HCT116 (cell line): ENCODE results near the gene THEMIS2.

ENCODE experiments used
- CEBPB ChIP-seq: IDR thresholded peaks from 2 replicates; pipeline ENCODE4 v1.6.1; 2012; ENCODE audit warnings: low read depth
- EZH2 ChIP-seq: fragments of 200-600 bp; sonication (generic); IDR thresholded peaks from 2 replicates; pipeline ENCODE4 v1.6.1; 2017; ENCODE audit warnings: antibody characterized with exemption, mixed run types
- POLR2AphosphoS5 ChIP-seq: IDR thresholded peaks from 2 replicates; pipeline ENCODE4 v1.6.1; 2011; ENCODE audit warnings: mild to moderate bottlenecking, low read depth, low read length, moderate library complexity
- RAD21 ChIP-seq: IDR thresholded peaks from 2 replicates; pipeline ENCODE4 v1.6.1; 2012; ENCODE audit warnings: low read depth, mild to moderate bottlenecking
- ZFX ChIP-seq: fragments of 450-650 bp; IDR thresholded peaks from 2 replicates; pipeline ENCODE4 v1.6.1; 2017
- TF ChIP-seq, protein P1 (sequence below), 3 experiments: fragments of 200-600 bp in 1 of 3; sonication (generic) in 1 of 3; IDR thresholded peaks in 2 of 3; conservative IDR thresholded peaks in 1 of 3; 2 replicates each; pipeline ENCODE4 v1.5.1; 2012 to 2017; ENCODE audit warnings: low read depth in 2 of 3, low read length in 2 of 3, antibody characterized with exemption in 1 of 3, borderline replicate concordance in 1 of 3, control low read depth in 1 of 3, mild to moderate bottlenecking in 1 of 3, mixed read lengths in 1 of 3, mixed run types in 1 of 3, moderate library complexity in 1 of 3; ENCODE audit not compliant: insufficient read depth in 1 of 3
- TF ChIP-seq, protein P2 (sequence below): IDR thresholded peaks from 2 replicates; pipeline ENCODE4 v1.6.1; 2012; ENCODE audit warnings: low read depth
- TF ChIP-seq, protein P3 (sequence below): IDR thresholded peaks from 2 replicates; pipeline ENCODE4 v1.6.1; 2012

DNA sequence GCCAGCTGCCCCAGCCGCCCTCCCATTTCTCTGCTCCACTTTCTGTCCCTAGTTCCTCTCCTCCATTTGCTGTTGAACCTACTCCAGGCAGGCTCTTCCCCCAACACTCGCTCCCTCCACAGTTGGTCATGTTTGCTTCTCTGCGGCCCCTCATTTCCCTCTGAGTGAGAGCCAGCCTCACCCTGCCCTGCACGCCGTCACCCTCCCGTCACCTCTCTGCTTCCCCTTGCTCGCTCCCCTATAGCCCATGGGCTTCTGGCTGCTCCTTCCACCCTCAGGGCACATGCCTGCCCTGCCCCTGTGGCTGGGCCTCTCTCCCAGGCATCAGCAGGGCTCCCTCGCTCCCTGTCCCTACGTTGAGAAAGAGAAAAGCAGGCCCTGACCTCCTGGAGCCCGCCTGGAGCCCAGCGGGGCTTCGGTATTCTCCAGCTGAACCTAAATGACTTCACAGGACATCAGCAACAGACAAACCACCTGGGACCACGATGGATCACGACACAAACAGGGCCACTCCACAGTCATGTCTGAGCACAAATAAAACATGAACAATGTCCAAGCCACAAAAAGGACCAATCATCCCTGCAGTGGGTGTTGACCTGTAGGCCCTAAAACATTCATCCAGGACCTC is 13.3 kb upstream of the THEMIS2 start:
- TF ChIP-seq ZFX (no peak), POLR2AphosphoS5 (no peak), RAD21 (no peak), EZH2 (no peak), CEBPB (no peak)
- TF ChIP-seq, protein P1, sequence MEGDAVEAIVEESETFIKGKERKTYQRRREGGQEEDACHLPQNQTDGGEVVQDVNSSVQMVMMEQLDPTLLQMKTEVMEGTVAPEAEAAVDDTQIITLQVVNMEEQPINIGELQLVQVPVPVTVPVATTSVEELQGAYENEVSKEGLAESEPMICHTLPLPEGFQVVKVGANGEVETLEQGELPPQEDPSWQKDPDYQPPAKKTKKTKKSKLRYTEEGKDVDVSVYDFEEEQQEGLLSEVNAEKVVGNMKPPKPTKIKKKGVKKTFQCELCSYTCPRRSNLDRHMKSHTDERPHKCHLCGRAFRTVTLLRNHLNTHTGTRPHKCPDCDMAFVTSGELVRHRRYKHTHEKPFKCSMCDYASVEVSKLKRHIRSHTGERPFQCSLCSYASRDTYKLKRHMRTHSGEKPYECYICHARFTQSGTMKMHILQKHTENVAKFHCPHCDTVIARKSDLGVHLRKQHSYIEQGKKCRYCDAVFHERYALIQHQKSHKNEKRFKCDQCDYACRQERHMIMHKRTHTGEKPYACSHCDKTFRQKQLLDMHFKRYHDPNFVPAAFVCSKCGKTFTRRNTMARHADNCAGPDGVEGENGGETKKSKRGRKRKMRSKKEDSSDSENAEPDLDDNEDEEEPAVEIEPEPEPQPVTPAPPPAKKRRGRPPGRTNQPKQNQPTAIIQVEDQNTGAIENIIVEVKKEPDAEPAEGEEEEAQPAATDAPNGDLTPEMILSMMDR (IDR thresholded peaks at IDR 0.05 in 2 of 3, conservative IDR thresholded peaks at IDR 0.05 in 1 of 3; ENCODE audit: borderline replicate concordance in 1 of 3, insufficient read depth in 1 of 3, low read depth in 2 of 3, low read length in 2 of 3) = no peak
- TF ChIP-seq, protein P2, sequence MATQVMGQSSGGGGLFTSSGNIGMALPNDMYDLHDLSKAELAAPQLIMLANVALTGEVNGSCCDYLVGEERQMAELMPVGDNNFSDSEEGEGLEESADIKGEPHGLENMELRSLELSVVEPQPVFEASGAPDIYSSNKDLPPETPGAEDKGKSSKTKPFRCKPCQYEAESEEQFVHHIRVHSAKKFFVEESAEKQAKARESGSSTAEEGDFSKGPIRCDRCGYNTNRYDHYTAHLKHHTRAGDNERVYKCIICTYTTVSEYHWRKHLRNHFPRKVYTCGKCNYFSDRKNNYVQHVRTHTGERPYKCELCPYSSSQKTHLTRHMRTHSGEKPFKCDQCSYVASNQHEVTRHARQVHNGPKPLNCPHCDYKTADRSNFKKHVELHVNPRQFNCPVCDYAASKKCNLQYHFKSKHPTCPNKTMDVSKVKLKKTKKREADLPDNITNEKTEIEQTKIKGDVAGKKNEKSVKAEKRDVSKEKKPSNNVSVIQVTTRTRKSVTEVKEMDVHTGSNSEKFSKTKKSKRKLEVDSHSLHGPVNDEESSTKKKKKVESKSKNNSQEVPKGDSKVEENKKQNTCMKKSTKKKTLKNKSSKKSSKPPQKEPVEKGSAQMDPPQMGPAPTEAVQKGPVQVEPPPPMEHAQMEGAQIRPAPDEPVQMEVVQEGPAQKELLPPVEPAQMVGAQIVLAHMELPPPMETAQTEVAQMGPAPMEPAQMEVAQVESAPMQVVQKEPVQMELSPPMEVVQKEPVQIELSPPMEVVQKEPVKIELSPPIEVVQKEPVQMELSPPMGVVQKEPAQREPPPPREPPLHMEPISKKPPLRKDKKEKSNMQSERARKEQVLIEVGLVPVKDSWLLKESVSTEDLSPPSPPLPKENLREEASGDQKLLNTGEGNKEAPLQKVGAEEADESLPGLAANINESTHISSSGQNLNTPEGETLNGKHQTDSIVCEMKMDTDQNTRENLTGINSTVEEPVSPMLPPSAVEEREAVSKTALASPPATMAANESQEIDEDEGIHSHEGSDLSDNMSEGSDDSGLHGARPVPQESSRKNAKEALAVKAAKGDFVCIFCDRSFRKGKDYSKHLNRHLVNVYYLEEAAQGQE = no peak
- TF ChIP-seq, protein P3, sequence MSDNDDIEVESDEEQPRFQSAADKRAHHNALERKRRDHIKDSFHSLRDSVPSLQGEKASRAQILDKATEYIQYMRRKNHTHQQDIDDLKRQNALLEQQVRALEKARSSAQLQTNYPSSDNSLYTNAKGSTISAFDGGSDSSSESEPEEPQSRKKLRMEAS = no peak
